Urinary bladder (tissue), 4 donors: ENCODE measurements around the gene ZNF689. TPM values are rescaled to one million over a fixed set of nuclear protein-coding genes. Genes with fewer than 3 reads are reported as not detected.
A peak's percentile ranks its signal among the peaks of the same experiment; 100 is the strongest.
"Not testable (repeated sequence)": the region's sequence is repeated elsewhere in the genome, so short reads cannot be mapped to it uniquely, and the experiment has no call there.

Experiments used
- DNase-seq: peaks from one replicate; pipeline ENCODE4 v3.0.0-alpha.2; 2015; ENCODE audit errors: extremely low spot score
- H3K27ac ChIP-seq: one replicate; pipeline ENCODE4 v1.5.1; 2013; ENCODE audit warnings: low read depth, mild to moderate bottlenecking, moderate library complexity
- H3K36me3 ChIP-seq: one replicate; pipeline ENCODE4 v1.6.1; 2013; ENCODE audit warnings: mild to moderate bottlenecking, moderate library complexity; ENCODE audit not compliant: insufficient read depth
- H3K4me1 ChIP-seq: one replicate; pipeline ENCODE4 v1.6.1; 2013; ENCODE audit warnings: mild to moderate bottlenecking, moderate library complexity; ENCODE audit not compliant: insufficient read depth
- H3K4me3 ChIP-seq: one replicate; pipeline ENCODE4 v1.5.1; 2013; ENCODE audit warnings: low read depth, low read length
- WGBS: extraction: QIAGEN DNeasy Blood & Tissue Kit; methylation state at CpG from one replicate; pipeline ENCODE4 v1.1.7; 2013; 5-methylcytosine and 5-hydroxymethylcytosine counted together
- polyA plus RNA-seq: library from polyadenylated mRNA; stranded (reverse); fragments of 200-250 nt; gene quantifications from one replicate; pipeline ENCODE4 v1.2.3, GENCODE V29; 2013
- total RNA-seq: library from RNA; depleted of rRNA; stranded (reverse); fragments of >200 nt; gene quantifications from one replicate; pipeline ENCODE4 v1.2.3, GENCODE V29; 2014
- donor health status: healthy with polysubstance abuse.
- donor health status: healthy.

ZNF689 gene
- total and polyA plus RNA-seq, 2 donors, result 5.6 to 8.8 TPM

GRCh38 chr16:30600929-30601328 is 9.3 kb downstream of the ZNF689 start:
- peaks cover 5% of the 10 kb centered on the region for H3K36me3 ChIP-seq

DNA sequence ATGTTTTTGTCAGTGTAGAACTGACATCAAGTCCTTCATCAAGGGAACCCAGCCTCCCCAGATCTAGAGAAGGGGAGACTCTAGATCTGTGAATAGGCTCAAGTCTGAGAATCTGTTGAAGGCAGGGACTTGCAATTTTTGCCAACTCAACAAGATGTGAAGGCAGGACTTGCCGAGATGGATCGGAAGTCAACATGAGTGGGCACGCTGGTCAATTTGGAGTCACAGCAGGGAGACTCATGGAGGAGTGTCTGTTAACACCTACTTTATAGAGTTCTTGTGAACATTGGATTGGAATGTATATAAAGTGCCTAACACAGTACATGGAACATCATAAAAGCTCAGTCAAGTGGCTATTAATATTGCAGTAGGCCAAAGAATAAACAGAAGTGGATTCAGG is 10.0 kb downstream of the ZNF689 start:
- WGBS, result 89% methylated on average over 3 of the region's 3 CpGs
- no peak overlapping the region for H3K27ac ChIP-seq
- H3K36me3 ChIP-seq, result peaks cover 5% of the 10 kb centered on the region
- H3K4me1 ChIP-seq, result no peaks in the 10 kb centered on the region
- no peak overlapping the region for H3K4me3 ChIP-seq
- no peak for DNase-seq

More at GRCh38 chr16:30600929-30601328, 9.3 kb downstream of the ZNF689 start:
- H3K4me1 ChIP-seq, result no peaks in the 10 kb centered on the region
- no peak overlapping the region for H3K27ac ChIP-seq
- H3K4me3 ChIP-seq, result no peak overlapping the region
- DNase-seq, result no peak
- 98% methylated on average over 2 of the region's 2 CpGs for WGBS

- H3K4me3 ChIP-seq, result no peak overlapping the region
- no peak overlapping the region for H3K27ac ChIP-seq
- no peaks in the 10 kb centered on the region for H3K36me3 ChIP-seq
- 98% methylated on average over 4 of the region's 4 CpGs for WGBS
- H3K4me1 ChIP-seq, result no peaks in the 10 kb centered on the region
- DNase-seq, result no peak
These were observed 17.3 kb downstream of the ZNF689 start for GRCh38 chr16:30592871-30593270.

DNA sequence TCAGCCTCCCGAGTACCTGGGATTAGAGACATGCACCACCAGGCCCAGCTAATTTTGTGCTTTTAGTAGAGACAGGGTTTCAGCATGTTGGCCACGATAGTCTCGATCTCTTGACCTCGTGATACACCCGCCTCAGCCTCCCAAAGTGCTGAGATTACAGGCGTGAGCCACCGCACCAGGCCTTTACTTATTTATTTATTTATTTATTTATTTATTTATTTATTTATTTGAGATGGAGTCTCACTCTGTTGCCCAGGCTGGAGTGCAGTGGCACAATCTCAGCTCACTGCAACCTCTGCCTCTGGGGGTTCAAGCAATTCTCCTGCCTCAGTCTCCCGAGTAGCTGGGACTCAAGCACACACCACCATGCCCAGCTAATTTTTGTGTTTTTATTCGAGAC is 19.3 kb downstream of the ZNF689 start:
- not testable (repeated sequence) for H3K36me3 ChIP-seq, H3K4me3 ChIP-seq, H3K27ac ChIP-seq, DNase-seq, H3K4me1 ChIP-seq
- 96% methylated on average over 9 of the region's 9 CpGs for WGBS

DNA sequence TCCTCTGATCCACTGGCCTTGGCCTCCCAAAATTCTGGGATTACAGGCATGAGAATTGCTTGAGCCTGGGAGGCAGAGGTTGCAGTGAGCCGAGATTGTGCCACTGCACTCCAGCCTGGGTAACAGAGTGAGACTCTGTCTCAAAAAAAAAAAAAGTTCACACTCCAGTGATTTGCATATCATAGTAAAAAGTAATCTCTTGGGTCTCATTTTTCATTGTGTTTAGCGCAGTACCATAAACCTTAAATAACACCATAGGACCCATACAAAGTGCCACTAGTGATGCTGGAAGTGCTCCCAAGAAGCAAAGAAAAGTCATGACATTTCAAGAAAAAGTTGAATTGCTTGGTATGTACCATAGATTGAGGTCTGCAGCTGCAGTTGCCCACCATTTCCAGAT is 20.6 kb downstream of the ZNF689 start:
- not testable (repeated sequence) for H3K27ac ChIP-seq, H3K4me1 ChIP-seq, DNase-seq, H3K36me3 ChIP-seq, H3K4me3 ChIP-seq
- WGBS, result 98% methylated on average over 2 of the region's 2 CpGs

GRCh38 chr16:30588651-30589050 is 21.5 kb downstream of the ZNF689 start:
- no peak overlapping the region for H3K4me3 ChIP-seq
- WGBS, result 94% methylated on average over 2 of the region's 2 CpGs
- peaks cover 2% of the 10 kb centered on the region for H3K4me1 ChIP-seq
- no peak for DNase-seq
- H3K27ac ChIP-seq, result no peak overlapping the region
- H3K36me3 ChIP-seq, result no peaks in the 10 kb centered on the region

DNA sequence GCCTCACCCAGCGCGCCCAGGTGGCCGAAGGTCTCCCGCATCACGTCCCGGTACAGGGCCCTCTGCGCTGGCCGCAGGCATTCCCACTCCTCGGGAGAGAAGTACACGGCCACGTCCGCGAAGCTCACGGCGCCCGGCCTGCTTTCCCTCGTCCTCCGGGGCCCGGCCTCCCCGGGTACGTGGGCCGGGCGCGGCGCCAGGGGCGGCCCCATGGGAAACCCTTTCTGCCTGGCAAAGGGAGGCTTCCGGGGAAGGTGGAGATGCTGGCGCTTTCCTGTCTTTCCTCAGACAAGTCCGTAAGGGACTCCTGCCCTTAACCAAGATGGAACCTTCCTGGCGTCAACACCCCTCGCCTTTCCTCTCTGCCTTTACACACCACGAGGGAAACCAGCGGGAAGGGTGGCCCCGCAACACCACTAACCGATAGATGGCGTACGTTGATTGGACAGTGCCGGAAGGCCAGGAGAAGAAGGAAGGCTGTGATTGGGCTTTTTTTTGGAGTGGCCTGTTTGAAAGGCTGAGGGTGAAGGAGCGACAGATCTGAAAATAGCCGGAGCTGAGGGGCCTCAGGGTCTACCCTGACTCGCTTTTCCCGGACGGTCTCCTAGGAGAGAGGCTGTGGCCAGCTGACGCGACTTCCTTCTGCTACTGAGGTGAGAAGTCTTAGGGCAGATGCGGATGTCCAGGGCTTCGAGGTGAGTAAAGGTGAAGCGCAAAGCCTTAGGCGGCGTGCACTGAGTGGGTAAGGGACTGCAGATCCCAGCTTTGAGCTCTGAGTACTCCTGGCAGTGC is 24.6 kb downstream of the ZNF689 start, which contains the start of gene ZNF785:
TSS of gene ZNF785 (minus strand) at position 298 of the 792 bp plus-strand sequence. CDS start at position 212, 86 bp downstream.
- Histone ChIP-seq H3K4me1 (peaks cover 2% of the 10 kb centered on the region), H3K36me3 (no peaks in the 10 kb centered on the region), H3K27ac (peak within 1 kb of the TSS; percentile 86), H3K4me3 (peak within 1 kb of the TSS; percentile 71)
- under 1% methylated on average over 50 of the region's 50 CpGs for WGBS
- peak; percentile 99 for DNase-seq

GRCh38 chr16:30585022-30585399 is 25.2 kb downstream of the ZNF689 start:
- Histone ChIP-seq H3K27ac (peak overlapping the region; percentile 86), H3K36me3 (no peaks in the 10 kb centered on the region), H3K4me1 (peaks cover 2% of the 10 kb centered on the region), H3K4me3 (peak overlapping the region; percentile 71)
- WGBS, result 1% methylated on average over 23 of the region's 23 CpGs
- DNase-seq, result no peak

GRCh38 chr16:30582611-30583340 is 27.4 kb downstream of the ZNF689 start:
- no peak for DNase-seq
- WGBS, result 96% methylated on average over 48 of the region's 48 CpGs
- peaks cover 2% of the 10 kb centered on the region for H3K4me1 ChIP-seq
- no peaks in the 10 kb centered on the region for H3K36me3 ChIP-seq
- no peak overlapping the region for H3K27ac ChIP-seq
- H3K4me3 ChIP-seq, result no peak overlapping the region

- no peak for DNase-seq
- Histone ChIP-seq H3K4me3 (no peak overlapping the region), H3K4me1 (peaks cover 2% of the 10 kb centered on the region), H3K36me3 (no peaks in the 10 kb centered on the region), H3K27ac (no peak overlapping the region)
- WGBS, result 84% methylated on average over 7 of the region's 7 CpGs
These were observed 28.7 kb downstream of the ZNF689 start for GRCh38 chr16:30581457-30581856.

DNA sequence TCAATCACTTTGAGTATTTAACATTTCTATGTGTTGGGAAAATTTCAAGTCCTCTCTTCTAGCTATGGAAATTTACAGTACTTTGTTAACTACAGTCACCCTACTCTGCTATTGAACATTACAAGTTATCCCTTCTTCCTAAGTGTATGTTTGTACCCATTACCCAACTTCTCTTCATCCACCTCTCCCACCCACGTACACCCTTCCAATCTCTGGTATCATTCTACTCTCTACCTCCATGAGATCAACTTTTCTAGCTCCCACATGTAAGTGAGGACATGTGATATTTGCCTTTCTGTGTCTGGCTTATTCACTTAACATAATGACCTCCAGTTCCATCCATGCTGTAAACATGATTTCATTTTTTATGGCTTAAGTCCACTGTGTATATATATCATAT is 35.5 kb downstream of the ZNF689 start:
- no peaks in the 10 kb centered on the region for H3K36me3 ChIP-seq
- no peak for DNase-seq
- H3K4me1 ChIP-seq, result peaks cover 2% of the 10 kb centered on the region
- H3K4me3 ChIP-seq, result no peak overlapping the region
- WGBS, result 52% methylated on average over 1 of the region's 1 CpG
- H3K27ac ChIP-seq, result no peak overlapping the region

DNA sequence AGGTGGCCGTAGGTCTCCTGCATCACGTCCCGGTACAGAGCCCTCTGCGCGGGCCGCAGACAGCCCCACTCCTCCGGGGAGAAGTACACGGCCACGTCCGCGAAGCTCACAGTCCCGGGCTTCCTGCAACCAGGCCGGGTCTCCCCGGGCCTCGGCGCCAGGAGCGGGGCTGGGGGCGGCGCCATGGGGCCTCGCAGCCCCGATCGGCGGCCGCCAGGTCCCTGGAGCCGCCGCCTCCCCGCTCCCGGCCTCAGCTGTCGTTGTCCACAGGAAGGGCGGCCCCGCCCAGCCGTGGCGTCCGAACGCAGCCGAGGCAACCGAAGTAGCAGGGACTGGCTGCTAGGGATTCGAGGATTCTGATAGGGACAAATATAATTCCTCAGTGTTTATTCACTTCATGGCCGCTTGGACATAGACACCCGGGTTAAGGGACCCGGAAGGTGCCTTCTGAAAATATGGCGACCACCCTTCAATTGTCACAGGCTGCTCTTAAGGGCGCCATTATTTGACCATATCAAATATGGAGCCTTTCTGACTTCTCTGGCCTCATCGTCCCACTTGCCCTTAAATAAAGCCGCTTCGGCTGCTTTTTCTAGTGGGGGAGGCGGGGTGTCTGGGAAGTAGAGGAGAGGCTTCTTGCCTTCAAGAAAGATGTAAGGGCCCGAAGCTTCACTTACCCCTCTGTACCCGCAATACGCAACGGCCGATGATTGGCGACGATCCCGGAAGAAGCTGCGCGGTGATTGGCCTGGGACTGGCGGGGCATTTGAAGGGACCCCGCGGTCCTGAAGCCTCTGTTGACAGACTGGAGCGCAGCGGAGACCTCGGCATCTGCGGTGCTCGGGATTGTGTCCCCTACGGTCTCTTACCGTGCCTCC is 38.5 kb downstream of the ZNF689 start, which contains the start of gene ZNF688:
TSS of gene ZNF688 (minus strand) at position 270 of the 878 bp plus-strand sequence. CDS start at position 185, 85 bp downstream.
- under 1% methylated on average over 67 of the region's 67 CpGs for WGBS
- Histone ChIP-seq H3K4me1 (peaks cover 2% of the 10 kb centered on the region), H3K4me3 (peak within 1 kb of the TSS; percentile 71), H3K27ac (peak within 1 kb of the TSS; percentile 97), H3K36me3 (no peaks in the 10 kb centered on the region)
- peak; percentile 97 for DNase-seq
